ENCODE data around the gene MBTPS1. TPM values are rescaled to one million over a fixed set of nuclear protein-coding genes. Genes with fewer than 3 reads are reported as not detected.

Gene MBTPS1
- total and polyA plus RNA-seq, 2 experiments from 2014 or later = 18.1 to 49.3 TPM

- TF ChIP-seq ETS1 (IDR thresholded peaks at IDR 0.05) (no peak), ZNF331 (CRISPR knock-in tag; IDR thresholded peaks at IDR 0.05; ENCODE audit: low read depth) (no peak), CREB1 (CRISPR knock-in tag; IDR thresholded peaks at IDR 0.05; ENCODE audit: low read depth) (no peak)
Measured at GRCh38 chr16:84052071-84052622, 64.6 kb downstream of the MBTPS1 start (continued).

GRCh38 chr16:84050316-84050715 lies 66.4 kb downstream of the MBTPS1 start:
- Histone ChIP-seq H3K4me1 (ENCODE audit: insufficient read depth) (no peaks in the 10 kb centered on the region), H3K9me2 (ENCODE audit: insufficient read depth) (no peaks in the 10 kb centered on the region), H3K27me3 (ENCODE audit: insufficient read depth) (no peaks in the 10 kb centered on the region), H2AFZ (no peak overlapping the region), H4K20me1 (replicated peaks; ENCODE audit: insufficient read depth) (no peaks in the 10 kb centered on the region), H3K79me2 (replicated peaks; ENCODE audit: insufficient read depth) (no peaks in the 10 kb centered on the region), H3K4me3 (no peak overlapping the region), H3K36me3 (ENCODE audit: insufficient read depth) (no peaks in the 10 kb centered on the region), H3F3A (replicated peaks; ENCODE audit: low read depth) (no peaks in the 10 kb centered on the region), H3K4me2 (no peak overlapping the region), H3K27ac (ENCODE audit: low read depth) (no peak overlapping the region)
- DNase-seq (ENCODE audit: low spot score) (no peak), ATAC-seq (no peak)
- no peaks in the 10 kb centered on the region; the same call in 1 of the 3 replicates for H3K9me3 Mint-ChIP-seq
- H3K4me1 Mint-ChIP-seq = no peaks in the 10 kb centered on the region
- H3K27me3 Mint-ChIP-seq (ENCODE audit: insufficient read depth, low read depth, poor library complexity) = peaks cover 12% of the 10 kb centered on the region
- H3K4me3 Mint-ChIP-seq = no peak overlapping the region
- no peak overlapping the region for H3K27ac Mint-ChIP-seq
- peaks cover 32% of the 10 kb centered on the region for H3K36me3 Mint-ChIP-seq (ENCODE audit: low read depth)
- TF ChIP-seq, protein P1, sequence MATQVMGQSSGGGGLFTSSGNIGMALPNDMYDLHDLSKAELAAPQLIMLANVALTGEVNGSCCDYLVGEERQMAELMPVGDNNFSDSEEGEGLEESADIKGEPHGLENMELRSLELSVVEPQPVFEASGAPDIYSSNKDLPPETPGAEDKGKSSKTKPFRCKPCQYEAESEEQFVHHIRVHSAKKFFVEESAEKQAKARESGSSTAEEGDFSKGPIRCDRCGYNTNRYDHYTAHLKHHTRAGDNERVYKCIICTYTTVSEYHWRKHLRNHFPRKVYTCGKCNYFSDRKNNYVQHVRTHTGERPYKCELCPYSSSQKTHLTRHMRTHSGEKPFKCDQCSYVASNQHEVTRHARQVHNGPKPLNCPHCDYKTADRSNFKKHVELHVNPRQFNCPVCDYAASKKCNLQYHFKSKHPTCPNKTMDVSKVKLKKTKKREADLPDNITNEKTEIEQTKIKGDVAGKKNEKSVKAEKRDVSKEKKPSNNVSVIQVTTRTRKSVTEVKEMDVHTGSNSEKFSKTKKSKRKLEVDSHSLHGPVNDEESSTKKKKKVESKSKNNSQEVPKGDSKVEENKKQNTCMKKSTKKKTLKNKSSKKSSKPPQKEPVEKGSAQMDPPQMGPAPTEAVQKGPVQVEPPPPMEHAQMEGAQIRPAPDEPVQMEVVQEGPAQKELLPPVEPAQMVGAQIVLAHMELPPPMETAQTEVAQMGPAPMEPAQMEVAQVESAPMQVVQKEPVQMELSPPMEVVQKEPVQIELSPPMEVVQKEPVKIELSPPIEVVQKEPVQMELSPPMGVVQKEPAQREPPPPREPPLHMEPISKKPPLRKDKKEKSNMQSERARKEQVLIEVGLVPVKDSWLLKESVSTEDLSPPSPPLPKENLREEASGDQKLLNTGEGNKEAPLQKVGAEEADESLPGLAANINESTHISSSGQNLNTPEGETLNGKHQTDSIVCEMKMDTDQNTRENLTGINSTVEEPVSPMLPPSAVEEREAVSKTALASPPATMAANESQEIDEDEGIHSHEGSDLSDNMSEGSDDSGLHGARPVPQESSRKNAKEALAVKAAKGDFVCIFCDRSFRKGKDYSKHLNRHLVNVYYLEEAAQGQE (IDR thresholded peaks at IDR 0.05; ENCODE audit: unreplicated experiment) = no peak
- TF ChIP-seq NANOG (IDR thresholded peaks at IDR 0.05; ENCODE audit: borderline replicate concordance) (no peak), ETS1 (IDR thresholded peaks at IDR 0.05) (no peak), CREB1 (CRISPR knock-in tag; IDR thresholded peaks at IDR 0.05; ENCODE audit: low read depth) (no peak), ZNF462 (CRISPR knock-in tag; IDR thresholded peaks at IDR 0.05) (no peak), EZH2phosphoT487 (IDR thresholded peaks at IDR 0.05; ENCODE audit: unreplicated experiment) (no peak), ZNF331 (CRISPR knock-in tag; IDR thresholded peaks at IDR 0.05; ENCODE audit: low read depth) (no peak), ZNF114 (CRISPR knock-in tag; IDR thresholded peaks at IDR 0.05) (no peak), POLR2AphosphoS5 (IDR thresholded peaks at IDR 0.05; ENCODE audit: low read depth) (no peak), STAT1 (IDR thresholded peaks at IDR 0.05; ENCODE audit: unreplicated experiment) (no peak)
- TF ChIP-seq, protein P2, sequence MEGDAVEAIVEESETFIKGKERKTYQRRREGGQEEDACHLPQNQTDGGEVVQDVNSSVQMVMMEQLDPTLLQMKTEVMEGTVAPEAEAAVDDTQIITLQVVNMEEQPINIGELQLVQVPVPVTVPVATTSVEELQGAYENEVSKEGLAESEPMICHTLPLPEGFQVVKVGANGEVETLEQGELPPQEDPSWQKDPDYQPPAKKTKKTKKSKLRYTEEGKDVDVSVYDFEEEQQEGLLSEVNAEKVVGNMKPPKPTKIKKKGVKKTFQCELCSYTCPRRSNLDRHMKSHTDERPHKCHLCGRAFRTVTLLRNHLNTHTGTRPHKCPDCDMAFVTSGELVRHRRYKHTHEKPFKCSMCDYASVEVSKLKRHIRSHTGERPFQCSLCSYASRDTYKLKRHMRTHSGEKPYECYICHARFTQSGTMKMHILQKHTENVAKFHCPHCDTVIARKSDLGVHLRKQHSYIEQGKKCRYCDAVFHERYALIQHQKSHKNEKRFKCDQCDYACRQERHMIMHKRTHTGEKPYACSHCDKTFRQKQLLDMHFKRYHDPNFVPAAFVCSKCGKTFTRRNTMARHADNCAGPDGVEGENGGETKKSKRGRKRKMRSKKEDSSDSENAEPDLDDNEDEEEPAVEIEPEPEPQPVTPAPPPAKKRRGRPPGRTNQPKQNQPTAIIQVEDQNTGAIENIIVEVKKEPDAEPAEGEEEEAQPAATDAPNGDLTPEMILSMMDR (conservative IDR thresholded peaks at IDR 0.05; ENCODE audit: low read depth in 2 of 2) = no peak

Data from GM23338 (cell line).